Measurements from ENCODE around the gene P2RY11.

Gene P2RY11

DNA sequence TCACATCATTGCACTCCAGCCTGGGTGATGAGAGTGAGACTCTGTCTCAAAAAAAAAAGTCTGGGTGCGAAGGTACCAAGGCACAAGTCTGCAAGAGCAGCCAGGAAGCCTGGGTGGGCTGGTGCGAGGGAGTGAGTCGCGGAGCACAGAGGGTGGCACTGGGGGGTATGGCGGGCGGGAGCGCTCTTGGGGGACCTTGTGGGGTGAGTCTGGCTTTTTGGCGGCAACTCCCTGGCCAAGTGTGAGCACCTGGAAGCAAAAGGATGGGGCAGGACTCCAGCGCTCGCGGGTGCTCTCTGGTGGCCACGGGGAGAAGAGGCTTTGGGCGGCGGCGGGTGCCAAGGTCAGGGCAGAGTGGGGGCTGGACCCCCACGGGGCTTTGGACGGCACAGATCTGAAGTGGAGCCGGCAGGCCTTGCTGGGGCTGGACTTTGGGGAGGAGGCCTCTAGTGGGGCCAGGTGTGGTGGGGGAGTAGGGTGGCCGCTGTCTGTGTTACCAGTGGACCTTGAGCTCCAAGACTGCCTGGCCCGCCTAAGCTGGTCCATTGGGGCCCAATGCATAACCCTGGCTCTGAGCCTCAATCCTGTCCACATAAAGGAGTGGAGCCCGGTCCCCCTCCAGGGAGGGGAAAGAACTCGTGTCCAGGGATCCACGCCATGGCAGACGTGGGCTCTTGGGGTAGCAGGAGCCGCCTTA lies 1.6 kb downstream of the P2RY11 start:
- no peak for DNase-seq (ENCODE audit: low read depth in 2 of 3, low spot score in 2 of 3)

GRCh38 chr19:10113592-10113963 lies 2.1 kb downstream of the P2RY11 start:
- DNase-seq (ENCODE audit: low read depth in 2 of 3, low spot score in 2 of 3) = no peak

- DNase-seq (ENCODE audit: low read depth in 2 of 3, low spot score in 2 of 3) = no peak
These were observed 2.6 kb downstream of the P2RY11 start for GRCh38 chr19:10113964-10114650.

DNA sequence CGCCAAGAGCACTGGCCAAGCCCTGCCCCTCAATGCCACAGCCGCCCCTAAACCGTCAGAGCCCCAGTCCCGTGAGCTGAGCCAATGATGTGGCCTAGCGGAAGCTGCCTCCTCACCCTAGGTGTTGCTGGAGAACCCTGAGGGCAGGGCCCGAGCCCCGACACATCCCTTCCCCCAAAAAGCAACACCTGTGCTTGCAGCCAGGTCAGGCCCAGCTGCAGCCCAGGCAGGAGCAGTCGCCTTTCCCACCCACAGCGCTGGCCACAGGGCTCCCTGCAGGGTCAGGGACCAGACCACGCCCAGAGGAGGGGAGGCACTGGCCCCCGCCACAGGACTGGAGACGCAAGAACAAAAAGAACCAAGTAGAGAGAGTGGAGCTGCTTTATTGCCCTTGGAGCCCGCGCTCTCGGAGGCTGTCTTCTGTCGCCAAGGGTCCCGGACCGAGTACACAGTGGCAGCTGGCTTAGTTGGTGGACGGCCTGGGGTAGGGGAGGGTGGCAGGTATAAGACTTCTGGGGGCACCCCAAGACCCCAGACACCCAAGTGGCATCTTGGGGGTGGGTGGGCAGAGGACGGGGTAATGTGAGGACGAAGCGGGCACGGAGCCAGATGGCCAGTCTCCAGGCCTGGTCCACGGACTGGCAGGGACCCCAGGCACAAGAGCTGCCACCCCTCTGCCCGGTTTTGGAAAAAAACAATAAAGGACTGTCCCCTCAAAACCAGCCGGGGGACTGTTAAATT lies 3.3 kb downstream of the P2RY11 start:
- DNase-seq (ENCODE audit: low read depth in 2 of 3, low spot score in 2 of 3) = no peak

DNA sequence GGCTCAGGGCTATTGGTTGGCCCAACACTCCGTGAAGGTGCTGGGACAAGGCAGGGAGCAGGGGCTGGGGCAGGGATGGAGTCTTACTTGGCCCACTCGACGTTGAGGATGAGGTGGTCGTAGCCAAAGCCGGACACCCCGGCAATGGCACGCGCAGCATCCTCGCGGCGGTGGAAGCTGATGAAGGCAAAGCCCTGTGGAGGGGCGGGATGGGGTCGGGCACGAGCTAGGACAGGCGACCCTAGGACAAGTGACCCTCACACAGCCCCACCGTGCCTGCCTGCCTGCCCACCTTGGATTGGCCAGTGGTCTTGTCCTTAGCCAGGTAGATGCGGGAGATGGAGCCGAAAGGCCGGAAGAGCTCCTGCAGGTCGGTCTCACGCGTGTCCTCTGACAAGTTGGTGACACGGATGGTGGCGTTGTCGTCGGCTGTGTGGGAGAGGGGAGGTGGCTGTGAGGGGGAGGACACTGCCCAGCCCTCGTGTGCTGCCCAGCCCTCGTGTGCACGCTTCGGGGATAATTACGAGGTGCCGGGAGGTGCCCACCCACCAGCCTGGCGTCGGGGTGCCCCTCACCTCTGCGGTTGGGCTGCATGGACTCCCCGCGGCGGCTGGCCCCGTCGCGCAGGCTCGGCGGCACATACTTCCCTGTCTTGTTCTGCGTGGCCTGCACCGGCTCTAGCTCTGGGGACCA lies 4.0 kb downstream of the P2RY11 start:
- DNase-seq (ENCODE audit: low read depth in 2 of 3, low spot score in 2 of 3) = no peak

DNA sequence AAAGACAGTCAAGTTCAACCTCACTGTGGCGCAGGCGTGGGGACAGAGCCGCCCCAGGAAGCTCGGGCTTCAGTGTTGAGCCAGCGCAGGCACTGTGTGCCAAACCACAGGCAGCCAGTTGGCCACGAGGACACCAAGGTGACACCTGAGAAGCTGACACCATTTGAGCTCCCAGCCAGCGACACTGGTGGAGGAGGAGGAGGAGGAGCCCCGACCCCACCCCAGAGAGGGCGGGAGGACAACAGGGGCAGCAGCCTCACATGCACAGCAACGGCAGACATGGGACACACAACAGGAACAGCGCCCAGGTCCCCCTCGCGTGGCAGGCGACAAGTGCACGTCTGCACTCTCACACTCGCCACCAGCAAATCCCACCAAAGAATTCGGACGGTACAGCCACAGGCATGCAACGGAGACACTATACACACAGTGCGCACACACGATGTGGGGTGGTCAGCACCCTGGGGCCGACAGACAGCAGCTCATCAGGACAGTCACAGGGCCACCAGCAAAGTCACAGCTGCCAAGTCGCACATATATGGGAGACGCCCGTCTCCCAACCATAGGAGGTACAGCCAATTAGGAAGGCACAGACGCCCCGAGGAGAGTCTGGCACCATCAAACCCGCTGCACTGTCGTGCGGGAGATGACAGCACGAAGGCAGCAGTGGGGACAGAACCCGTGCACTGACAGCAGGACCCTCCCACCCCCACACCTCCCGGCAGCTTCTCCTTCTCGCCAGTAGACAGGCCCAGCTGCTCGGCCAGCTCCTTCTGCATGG lies 4.8 kb downstream of the P2RY11 start:
- no peak for DNase-seq (ENCODE audit: low read depth in 2 of 3, low spot score in 2 of 3)

GRCh38 chr19:10116866-10117616 lies 5.5 kb downstream of the P2RY11 start:
- DNase-seq (ENCODE audit: low read depth in 2 of 3, low spot score in 2 of 3) = no peak

DNA sequence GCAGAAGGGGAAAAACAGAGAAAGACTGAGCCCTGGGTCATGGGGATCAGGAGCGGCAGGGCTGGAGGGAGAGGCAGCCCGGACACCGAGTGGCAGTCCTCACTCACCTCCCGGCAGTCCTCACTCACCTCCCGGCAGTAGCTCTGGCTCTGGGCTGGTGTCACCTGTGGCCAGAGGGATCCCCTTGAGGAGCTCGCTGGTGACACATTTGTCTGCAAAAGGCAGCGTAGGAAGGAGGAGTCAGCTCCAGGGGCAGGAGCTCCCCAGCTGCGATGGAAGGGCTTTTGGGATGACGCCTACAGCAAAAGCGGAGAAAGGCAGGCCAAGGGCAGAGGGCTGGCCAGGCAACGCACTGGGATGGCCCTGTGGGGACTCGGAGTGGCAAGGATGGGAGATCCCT lies 7.5 kb downstream of the P2RY11 start:
- no peak for DNase-seq (ENCODE audit: low read depth in 2 of 3, low spot score in 2 of 3)

DNA sequence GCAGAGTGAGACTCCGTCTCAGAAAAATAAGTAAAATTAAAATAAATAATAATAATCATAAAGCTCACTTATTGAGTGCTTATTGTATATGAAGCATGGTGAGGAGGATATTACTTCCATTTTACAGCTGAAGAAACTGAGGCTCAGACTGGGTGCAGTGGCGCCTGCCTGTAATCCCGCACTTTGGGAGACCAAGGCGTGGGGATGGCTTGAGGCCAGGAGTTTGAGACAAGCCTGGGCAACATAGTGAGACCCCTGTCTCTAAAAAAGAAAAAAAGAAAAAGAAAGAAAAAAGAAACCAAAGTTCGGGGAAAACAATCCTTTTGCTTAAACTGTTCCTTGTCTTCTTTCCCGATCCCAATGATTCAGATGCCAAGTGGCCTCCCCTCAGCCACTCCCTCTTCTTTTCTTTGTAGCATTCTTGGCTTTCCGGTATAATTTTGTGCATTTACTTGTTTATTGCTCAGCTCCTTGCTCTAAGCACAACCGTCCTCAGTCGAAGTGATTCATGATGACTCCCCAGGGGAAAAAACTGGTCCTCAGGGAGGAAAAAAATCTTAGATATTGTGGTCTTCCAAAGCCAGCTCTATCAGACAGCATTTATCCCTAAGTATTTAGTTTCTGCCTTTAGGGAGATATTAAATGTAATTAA lies 9.2 kb downstream of the P2RY11 start:
- no peak for DNase-seq (ENCODE audit: low read depth in 2 of 3, low spot score in 2 of 3)

- no peak for DNase-seq (ENCODE audit: low read depth in 2 of 3, low spot score in 2 of 3)
These were observed 10.6 kb downstream of the P2RY11 start for GRCh38 chr19:10122045-10122444.

GRCh38 chr19:10124429-10124828 lies 12.9 kb downstream of the P2RY11 start:
- DNase-seq (ENCODE audit: low read depth in 2 of 3, low spot score in 2 of 3) = no peak

DNA sequence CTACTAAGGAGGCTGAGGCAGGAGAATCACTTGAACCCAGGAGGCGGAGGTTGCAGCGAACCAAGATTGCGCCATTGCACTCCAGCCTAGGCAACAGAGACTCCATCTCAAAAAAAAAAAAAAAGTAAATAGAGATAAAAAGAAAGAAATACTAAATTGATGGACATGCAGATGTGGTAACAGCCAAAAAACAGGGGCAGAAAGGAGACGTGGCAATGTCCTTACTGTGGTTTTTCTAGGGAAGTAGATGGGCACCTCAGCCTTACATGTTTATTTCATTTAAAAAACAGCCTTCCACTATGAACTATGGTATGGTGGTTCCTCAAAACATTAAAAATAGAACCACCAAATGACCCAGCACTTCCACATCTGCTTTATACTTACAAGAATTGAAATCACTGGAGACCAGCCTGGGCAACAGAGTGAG lies 14.7 kb downstream of the P2RY11 start:
- DNase-seq (ENCODE audit: low read depth in 2 of 3, low spot score in 2 of 3) = no peak

- no peak for DNase-seq (ENCODE audit: low read depth in 2 of 3, low spot score in 2 of 3)
These were observed 21.4 kb downstream of the P2RY11 start for GRCh38 chr19:10132905-10133304.

DNA sequence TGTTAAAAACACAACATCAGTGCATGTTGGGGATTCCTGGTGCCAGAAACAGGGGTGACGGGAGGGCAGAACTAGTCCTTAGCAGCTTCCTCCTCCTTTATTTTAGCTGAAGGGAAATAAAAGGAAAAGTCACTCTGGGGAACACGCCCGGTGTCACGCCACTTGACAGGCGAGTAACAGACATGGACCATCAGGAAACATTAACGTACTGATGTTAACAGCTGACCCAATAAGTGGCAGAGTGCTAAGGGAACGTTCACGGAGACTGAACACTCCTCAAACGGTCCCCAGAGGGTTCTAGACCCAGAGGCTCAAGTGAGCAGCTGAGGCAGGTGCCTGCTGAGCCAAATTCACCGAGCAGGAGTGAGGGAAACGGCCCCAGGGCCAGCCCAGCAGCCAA lies 22.1 kb downstream of the P2RY11 start:
- no peak for DNase-seq (ENCODE audit: low read depth in 2 of 3, low spot score in 2 of 3)

GRCh38 chr19:10134040-10134439 lies 22.5 kb downstream of the P2RY11 start:
- DNase-seq (ENCODE audit: low read depth in 2 of 3, low spot score in 2 of 3) = no peak

GRCh38 chr19:10135551-10136334 lies 24.2 kb downstream of the P2RY11 start:
- DNase-seq (ENCODE audit: low read depth in 2 of 3, low spot score in 2 of 3) = no peak

- DNase-seq (ENCODE audit: low read depth in 2 of 3, low spot score in 2 of 3) = no peak
These were observed 25.4 kb downstream of the P2RY11 start for GRCh38 chr19:10136936-10137335.

GRCh38 chr19:10137751-10138682 lies 26.5 kb downstream of the P2RY11 start:
- DNase-seq (ENCODE audit: low read depth in 2 of 3, low spot score in 2 of 3) = no peak

Data from activated CD8-positive, alpha-beta memory T cell treated with anti-CD3 and anti-CD28 coated beads for 48 hours (primary cell).